NCI-H1930 (cell line): ENCODE measurements around the gene PBX3.

ENCODE experiments used
- DNase-seq, 2 experiments: peaks; one replicate each; lab custom pipeline; 2025; lab: John Stamatoyannopoulos, UW

PBX3 gene

DNA sequence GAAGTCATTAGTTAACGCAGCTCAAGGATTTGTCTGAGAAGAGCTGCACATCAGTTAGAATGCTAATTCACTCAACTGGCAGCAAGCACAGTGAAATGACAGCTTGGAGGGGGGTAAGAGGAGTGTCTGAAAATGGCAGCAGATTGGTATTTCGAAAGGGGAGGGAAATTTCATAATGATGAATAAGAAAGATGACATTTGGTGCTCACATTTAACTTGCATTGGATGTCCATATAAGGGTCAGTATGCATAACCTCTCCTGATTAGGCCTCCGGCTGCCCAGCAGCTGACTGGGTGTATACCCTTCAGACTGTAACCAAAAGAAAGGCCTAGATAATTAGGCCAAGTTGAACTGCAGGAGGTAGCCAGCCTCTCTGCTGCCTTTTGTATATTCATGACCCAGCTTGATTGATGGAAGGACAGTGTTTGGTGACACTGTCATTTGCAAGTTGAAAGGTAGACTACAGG, 131.0 kb downstream of the PBX3 start:
- no peak for DNase-seq

- no peak for DNase-seq
Observed at GRCh38 chr9:125881042-125881441, 133.9 kb downstream of the PBX3 start.

- no peak for DNase-seq
Observed at GRCh38 chr9:125883565-125884217, 136.5 kb downstream of the PBX3 start.

DNA sequence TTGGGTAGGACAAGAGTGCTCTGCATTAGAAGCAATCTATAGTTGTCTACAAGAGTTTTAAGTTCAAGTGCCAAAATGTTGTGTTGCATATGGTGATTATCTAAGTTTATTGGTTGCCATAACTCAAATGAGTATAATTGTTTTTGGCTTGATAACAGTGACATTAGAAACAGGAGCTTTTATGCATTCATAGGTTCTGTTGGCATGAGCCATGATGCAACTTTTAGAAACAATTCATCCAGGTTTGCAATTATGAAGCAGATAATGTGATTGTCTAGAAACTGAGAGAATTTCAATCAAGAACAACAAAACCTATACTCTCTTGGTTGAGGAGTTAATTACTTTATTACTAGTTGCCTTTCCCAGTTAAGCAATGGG, 137.0 kb downstream of the PBX3 start:
- DNase-seq: no peak

GRCh38 chr9:125885405-125886034, 138.3 kb downstream of the PBX3 start:
- no peak for DNase-seq

GRCh38 chr9:125886365-125886764, 139.2 kb downstream of the PBX3 start:
- no peak for DNase-seq

GRCh38 chr9:125887172-125887571, 140.0 kb downstream of the PBX3 start:
- DNase-seq: peak; percentile 75 to 82

GRCh38 chr9:125888211-125888610, 141.0 kb downstream of the PBX3 start:
- no peak for DNase-seq

GRCh38 chr9:125889112-125889475, 141.9 kb downstream of the PBX3 start:
- no peak for DNase-seq

GRCh38 chr9:125889476-125890419, 142.6 kb downstream of the PBX3 start:
- no peak for DNase-seq

GRCh38 chr9:125890826-125891225, 143.7 kb downstream of the PBX3 start:
- no peak for DNase-seq

- DNase-seq: no peak
Observed at GRCh38 chr9:125893277-125893676, 146.1 kb downstream of the PBX3 start.

DNA sequence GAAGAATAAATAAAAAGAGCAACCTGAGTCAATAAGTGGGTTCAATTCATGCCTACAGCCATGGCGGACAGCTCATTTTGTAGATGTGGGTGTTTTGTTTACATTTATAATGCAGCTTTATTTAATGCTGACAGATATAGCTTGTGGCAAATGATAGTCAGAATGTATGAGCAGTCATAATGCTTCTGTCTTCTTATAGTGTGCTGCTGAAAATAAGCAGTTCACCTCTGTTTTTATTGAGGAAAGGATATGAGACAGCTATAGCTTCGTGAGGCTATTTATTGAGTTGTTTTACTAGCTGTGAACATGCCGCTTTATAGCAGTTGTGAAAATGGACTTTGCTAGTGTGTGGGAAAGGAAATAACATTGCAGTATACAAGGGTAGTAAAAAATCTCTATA, 147.4 kb downstream of the PBX3 start:
- no peak for DNase-seq

GRCh38 chr9:125896404-125896803, 149.2 kb downstream of the PBX3 start:
- no peak for DNase-seq

GRCh38 chr9:125896964-125897363, 149.8 kb downstream of the PBX3 start:
- no peak for DNase-seq

- no peak for DNase-seq
Observed at GRCh38 chr9:125897481-125897880, 150.3 kb downstream of the PBX3 start.

DNA sequence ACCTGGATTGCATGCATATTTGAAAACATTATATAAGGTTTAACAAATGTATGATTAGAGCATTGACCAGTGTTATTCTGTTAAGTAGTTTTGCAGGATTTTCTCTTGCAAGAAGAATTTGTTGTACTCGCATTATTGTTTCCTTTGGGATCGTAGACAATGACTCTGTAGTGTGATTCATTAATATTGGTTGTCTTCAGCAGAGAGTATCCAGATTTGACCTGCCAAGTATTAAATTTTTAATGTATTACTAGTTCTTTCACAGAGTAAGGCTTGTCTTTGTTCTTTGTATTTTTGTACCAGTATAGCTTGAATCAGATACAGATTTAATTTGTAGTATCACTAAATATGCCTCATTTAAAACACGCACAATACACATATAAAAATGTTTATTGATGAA, 155.0 kb downstream of the PBX3 start:
- no peak for DNase-seq

DNA sequence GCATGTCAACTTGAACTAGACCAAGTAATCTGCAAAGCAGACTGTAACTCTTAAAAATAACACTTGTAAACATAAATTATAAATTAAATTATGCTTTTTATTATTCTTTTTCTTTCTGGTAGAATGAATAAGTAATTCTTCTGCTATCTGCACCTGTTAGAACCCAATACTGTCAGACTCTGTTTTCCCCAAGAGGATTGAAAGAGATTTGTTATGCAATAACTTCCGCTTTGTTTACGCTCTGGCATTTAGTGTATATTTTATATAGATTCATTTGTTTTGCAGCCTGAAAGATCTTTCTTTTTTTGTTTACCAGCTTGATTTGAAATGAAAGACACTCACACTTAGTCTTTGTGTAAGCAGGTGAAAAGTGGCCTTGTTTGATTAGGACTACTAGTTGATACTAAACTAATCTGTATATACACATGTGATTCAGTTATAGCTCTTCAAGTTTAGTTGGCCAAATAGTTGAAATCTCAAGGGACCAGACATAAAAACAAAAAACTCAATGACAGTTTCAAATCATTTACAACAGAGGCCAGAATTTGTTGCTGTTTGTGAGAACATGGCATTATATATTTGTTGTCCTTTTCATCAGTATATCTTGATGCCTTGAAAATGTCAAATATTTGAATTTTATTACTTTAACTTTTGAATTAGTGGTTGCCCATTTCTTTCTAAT, 155.8 kb downstream of the PBX3 start:
- peak in 1 of 2 experiments; percentile 59 for DNase-seq

GRCh38 chr9:125904155-125904851, 157.1 kb downstream of the PBX3 start:
- DNase-seq: no peak

DNA sequence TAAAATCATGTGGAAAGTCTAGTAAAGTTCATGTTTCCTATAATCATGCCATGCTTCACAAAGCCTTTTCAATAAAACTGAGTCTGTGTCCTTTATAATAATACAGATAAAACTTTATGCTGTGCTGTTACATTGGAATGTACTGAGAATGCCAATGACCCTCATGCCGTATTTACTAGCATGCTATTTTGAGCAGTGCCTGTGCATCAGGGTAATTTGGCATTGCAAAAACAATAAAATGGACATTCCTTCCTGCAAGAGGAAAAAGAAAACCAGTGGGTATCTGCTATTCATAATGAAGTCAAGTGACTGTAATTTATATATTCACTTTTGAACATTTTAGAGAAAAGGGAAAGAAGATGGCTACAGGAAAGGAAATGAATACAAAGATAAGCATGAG, 159.0 kb downstream of the PBX3 start:
- DNase-seq: no peak

DNA sequence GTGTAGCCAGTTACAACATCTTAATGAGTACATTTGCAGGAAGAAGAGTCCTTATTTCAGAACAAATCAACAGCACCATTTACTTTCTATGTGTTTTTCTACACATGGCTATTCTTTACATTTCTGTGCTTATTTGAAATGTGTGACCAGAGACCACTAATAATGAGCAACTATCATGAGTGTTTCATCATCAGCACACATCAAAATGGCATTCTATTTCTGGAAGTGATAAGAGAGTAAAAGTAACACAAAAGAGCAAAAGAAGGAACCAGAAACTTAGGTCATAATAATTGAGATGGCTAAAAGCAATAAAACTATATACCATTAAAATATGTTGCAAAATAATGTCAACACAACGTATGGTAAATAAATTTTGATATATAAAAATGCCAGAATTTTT, 159.7 kb downstream of the PBX3 start:
- no peak for DNase-seq

DNA sequence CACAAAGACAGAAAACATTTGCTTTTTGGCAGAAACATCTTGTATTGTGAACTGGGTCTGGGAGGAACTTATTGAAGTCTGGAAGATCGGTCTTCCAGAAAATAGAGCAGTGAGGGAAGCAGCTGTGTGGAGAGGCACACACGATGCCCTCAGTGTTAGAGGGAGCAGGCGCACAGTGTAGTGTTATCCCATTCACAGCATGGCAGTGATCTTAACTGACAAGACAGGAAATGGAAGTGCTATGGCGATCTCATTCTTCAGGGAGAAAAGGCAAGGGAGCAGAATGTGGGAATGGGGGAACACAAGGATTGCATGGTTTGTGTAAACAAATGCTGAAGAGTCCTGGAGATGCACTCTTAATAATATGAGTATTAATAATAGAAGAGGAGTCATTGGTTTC, 161.0 kb downstream of the PBX3 start:
- no peak for DNase-seq
